GM21390 (cell line): ENCODE measurements around the gene LTO1.

ENCODE experiments used
- ATAC-seq: cut with Tn5 transposase; IDR thresholded peaks from one replicate; pipeline ENCODE4 v1.9.1; 2021; ENCODE audit not compliant: unreplicated experiment

The LTO1 gene

DNA sequence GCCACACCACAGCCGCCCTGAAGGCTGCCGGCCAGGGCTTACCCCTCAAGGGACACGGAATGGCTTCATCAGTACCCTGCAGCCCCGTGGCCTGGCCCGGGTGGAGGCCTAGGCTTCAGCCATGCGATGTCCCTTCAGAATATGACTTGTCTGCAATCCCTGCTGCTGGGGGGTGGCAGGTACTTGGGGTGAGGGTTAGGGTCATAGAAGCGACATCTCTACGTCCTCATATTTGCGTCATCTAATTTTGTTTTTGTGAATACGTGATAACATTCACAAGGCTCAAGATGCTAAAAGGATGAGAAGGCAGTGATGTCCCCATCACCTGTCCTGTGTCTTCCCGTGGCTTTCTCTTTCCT lies 27.8 kb downstream of the LTO1 start:
- ATAC-seq, result no peak

DNA sequence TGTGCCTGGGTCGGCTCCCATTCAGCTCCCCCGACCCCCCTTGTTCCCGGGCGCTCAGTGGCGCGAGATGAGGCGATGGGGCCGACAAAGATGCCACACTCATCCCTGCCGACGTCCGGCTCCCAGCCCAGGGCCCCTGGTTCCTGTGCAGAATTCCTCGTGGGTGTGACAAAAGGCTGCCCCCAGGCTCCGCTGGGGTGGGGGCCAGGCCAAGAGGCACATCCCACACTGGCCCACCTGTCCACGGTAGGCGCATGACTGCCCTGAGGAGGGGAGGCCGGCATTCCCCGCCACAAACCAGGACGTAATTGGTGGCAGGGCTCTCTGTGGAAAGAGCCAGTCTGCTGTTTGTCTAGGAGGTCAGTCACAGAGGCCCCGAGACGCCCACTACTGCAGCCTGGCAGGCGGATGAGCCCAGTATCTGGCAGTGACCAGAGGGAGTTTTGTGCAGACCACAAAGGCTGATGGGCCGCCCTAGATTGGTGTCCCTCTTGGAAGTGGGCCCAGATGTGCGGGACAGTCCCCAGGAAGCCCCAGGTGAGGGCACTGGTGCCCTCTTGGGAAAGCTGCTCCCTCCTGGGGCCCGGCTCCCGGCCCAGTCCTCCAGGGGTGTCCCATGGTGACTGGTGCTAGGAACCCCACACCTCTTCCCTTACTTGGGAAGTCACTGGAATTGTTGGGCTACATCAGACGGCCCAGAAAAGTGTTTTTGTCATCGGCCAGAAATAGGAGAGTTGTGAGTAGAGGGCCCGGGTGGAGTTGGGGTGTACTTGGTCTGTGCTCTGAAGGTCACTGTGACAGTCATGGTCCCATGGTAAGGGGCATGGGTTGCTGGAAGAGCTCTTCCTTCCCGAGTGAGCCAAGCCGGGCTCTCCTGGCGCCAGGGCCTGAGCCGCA lies 28.4 kb downstream of the LTO1 start:
- ATAC-seq, result no peak

DNA sequence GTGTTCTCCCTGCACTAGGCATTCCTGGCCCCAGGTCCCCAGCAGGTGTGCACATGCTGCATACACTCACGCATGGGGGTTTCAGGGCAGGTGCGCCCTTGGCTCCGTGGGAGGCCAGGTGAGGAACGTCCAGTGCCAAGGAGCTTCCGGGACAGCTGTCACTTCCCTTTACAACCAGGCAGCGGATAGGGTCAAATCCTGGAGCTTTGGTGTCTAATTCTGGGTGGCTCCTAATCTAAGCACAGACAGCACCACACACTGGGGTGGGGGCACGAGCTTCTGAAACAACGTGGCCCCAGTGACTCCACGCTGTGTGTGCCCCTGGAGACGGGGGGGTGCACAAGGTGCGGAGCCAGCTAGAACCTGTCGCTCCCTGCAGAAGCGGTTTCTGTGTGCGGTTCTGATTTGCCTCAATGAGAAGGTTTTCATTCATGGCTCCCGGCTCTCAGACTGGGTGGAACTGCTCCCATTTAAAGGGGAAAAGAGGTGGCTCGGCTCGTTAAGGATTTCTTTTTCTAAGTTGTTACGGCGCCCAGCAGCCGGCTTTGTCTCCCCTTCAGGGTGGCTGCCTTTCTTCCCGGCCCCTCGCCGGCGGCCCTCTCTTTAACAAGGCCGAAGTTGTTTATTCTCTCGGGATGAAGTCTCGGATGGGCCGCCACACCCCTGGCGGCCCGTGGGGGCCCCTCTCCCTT lies 29.2 kb downstream of the LTO1 start:
- ATAC-seq, result no peak

DNA sequence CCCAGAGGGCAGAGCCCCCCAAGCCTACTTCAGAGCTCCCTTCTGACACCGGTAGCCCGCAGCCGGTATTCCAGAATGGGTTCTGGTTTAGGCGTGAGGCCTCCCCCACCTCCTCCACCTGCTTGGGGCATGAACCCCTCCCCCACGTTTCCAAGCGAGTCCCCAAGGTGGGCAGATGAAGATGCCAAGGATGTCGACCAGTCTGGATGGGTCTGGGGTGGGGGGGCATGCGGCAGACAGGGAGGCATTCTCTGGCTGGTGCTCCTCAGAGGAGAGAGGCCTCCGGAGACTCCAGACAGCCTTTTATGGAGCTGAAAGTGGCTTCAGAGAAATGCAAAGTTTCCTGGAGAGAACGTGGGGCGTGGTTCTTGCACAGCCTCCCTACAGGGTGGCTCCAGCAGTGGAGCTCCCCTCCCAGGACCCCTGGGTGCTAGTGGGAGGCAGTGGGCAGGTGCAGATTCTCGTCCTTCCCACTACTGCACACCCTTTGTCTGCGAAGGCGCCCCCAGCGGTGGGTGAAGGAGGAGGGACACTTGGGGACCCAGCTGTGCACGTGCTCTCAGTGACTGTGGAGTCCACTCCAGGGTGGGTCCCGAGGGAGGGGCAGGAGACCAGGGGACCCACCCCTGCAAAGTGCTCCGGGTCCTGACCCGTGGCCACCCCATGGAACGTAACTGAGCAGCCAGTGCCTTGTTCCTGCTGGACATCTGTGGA lies 30.0 kb downstream of the LTO1 start:
- no peak for ATAC-seq

DNA sequence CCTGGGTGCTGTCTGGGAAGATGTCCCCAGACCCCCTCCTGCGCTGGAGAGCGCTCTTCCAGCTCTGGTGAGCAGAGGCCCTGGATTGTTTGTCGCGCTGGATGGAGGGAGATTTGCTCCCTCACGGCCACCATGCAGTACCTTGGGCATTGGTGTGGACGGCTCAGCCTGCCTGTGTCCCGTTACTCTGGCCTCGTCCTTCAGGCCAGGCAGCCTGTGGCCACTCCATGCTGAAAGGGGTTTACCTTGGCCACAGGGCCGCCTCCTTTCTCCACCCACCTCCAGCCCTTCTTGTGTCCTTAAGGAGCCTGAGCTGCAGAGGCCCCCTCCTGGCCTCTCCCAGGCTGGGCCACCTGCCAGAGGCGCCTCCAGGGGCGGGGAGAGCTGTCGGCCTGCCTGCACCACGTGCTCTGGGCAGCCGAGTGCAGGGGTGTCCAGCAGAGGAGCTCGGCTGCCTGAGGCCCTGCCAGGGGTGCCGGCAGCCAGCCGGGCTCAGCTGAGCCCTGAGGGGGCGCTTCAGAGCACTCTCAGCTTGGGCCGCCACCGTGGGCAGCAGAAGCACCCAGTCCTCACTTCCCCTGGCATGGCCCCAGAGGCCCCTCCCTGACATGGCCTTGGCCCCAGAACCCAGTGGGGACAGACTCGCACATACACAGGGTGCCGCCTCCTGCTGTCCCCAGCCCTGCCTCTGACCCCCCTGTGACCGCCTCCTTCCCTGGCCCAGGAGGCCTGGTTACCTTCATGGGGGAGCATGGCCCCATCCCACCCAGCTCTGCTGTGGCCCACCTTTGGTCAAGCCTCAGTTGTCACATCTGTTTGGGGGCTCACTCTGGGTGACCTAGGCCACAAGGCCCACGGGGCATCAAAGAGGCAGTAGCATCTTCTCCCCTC lies 30.8 kb downstream of the LTO1 start:
- ATAC-seq, result no peak

DNA sequence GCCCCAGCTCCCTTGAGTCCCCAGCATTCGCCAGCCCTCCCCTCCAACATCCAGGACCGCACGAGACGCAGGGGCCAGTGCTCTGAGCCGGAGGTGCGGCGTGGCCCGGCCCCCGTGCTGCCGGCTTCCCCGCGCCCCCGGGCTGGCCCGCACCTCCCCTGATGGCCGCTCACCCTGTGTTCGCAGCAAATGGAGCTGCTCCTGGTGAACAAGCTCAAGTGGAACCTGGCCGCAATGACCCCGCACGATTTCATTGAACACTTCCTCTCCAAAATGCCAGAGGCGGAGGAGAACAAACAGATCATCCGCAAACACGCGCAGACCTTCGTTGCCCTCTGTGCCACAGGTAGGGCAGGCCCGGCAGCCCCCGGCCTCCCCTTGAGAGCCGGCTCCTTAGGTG lies 31.5 kb downstream of the LTO1 start:
- no peak for ATAC-seq

DNA sequence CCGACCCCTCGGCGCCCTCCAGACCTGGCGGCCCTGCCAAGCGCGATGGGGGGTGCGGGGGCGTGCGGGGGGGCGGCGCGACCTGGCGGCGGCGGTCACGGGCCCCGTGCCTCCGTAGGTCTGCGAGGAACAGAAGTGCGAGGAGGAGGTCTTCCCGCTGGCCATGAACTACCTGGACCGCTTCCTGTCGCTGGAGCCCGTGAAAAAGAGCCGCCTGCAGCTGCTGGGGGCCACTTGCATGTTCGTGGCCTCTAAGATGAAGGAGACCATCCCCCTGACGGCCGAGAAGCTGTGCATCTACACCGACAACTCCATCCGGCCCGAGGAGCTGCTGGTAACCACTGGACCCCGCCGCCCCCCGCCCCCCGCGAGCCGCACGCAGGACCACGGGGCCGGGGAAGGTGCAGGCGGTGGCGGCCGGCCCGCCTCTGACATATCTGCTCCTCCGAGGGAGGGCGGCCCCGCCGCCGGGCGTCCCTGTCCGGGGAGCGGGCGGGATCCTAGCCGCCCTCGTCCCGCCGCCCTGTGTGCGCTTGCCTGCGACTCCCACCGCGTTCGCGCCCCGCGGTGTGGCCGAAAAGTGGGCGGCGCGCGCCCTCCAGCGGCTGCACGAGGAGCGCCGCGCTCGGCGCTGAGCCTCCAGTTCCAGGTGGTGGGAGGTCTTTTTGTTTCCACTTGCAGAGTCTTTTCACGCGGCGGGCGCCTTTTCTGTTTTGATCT lies 32.1 kb downstream of the LTO1 start:
- ATAC-seq, result no peak

DNA sequence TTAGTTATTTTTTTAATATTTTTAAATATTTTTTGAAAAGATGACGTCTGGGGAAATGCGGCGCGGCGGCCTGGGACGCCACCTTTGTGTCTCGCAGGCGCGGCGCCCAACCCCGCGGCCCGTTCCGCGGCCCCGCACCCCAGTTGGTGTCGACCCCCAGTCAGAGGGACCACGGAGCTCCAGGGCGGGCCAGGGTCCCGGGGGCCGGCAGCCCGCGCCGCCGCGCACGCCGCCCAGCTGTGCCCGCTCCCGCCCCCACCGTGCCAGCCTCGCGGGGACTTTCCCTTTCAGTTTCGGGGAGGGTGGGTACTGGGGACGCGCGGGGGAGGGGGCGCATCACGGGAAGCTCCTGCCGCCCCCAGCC lies 32.6 kb downstream of the LTO1 start:
- no peak for ATAC-seq

DNA sequence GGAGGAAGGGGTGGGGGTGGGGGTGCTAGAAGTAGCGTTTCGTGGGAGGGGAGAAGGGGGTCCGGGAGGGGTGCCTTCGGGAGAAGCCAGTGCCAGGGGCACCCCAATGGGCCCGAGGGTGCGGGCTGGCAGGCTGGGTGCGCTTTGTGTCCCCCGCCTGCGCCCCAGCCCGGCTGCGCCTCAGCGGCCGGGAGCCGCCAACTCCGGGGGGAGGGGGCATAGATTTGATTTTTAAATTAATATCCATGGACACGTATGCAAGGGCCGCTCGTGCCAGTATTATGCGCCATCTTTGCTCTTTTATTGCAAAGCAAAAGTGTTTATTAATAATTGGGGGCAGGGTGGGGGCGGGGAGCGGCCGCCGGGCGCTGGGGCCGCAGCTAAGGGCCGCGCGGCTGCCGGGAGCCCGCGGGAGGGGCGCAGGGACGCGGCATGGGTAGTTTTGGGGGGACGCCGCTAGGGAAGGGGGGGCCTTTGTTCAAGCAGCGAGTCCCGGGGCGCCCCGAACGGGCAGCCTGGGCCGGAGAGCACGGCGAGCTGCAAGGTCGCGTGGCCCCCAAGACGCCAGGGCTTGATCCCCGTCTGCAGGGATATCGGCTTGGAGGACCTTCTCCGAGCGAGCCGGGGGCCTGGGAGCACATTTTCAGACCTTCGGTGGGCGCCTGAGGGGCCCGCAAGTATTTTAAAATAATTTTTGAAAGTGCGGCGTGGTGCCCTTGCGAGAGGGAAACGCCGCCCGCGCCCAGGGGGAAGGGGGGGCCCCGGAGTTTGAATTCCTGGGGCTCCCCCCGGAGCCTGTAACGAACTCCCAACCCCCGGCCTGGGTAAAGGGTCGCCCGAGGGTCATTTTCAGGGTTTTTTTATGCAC lies 33.2 kb downstream of the LTO1 start:
- ATAC-seq, result no peak

DNA sequence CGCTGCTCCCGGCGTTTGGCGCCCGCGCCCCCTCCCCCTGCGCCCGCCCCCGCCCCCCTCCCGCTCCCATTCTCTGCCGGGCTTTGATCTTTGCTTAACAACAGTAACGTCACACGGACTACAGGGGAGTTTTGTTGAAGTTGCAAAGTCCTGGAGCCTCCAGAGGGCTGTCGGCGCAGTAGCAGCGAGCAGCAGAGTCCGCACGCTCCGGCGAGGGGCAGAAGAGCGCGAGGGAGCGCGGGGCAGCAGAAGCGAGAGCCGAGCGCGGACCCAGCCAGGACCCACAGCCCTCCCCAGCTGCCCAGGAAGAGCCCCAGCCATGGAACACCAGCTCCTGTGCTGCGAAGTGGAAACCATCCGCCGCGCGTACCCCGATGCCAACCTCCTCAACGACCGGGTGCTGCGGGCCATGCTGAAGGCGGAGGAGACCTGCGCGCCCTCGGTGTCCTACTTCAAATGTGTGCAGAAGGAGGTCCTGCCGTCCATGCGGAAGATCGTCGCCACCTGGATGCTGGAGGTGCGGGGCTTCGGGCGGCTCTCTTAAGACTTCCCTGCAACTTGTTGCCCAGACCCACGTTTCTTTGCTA lies 34.1 kb downstream of the LTO1 start, which contains the start of gene CCND1:
CCND1 (plus strand) TSS at position 162 of the 587 bp plus-strand sequence; CDS start at position 320, 158 bp downstream.
- ATAC-seq, result no peak

DNA sequence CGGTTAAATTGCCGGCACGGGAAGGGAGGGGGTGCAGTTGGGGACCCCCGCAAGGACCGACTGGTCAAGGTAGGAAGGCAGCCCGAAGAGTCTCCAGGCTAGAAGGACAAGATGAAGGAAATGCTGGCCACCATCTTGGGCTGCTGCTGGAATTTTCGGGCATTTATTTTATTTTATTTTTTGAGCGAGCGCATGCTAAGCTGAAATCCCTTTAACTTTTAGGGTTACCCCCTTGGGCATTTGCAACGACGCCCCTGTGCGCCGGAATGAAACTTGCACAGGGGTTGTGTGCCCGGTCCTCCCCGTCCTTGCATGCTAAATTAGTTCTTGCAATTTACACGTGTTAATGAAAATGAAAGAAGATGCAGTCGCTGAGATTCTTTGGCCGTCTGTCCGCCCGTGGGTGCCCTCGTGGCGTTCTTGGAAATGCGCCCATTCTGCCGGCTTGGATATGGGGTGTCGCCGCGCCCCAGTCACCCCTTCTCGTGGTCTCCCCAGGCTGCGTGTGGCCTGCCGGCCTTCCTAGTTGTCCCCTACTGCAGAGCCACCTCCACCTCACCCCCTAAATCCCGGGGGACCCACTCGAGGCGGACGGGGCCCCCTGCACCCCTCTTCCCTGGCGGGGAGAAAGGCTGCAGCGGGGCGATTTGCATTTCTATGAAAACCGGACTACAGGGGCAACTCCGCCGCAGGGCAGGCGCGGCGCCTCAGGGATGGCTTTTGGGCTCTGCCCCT lies 34.7 kb downstream of the LTO1 start:
- no peak for ATAC-seq

DNA sequence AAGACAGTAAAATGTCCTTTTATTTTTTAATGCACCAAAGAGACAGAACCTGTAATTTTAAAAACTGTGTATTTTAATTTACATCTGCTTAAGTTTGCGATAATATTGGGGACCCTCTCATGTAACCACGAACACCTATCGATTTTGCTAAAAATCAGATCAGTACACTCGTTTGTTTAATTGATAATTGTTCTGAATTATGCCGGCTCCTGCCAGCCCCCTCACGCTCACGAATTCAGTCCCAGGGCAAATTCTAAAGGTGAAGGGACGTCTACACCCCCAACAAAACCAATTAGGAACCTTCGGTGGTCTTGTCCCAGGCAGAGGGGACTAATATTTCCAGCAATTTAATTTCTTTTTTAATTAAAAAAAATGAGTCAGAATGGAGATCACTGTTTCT lies 35.3 kb downstream of the LTO1 start:
- ATAC-seq, result no peak

DNA sequence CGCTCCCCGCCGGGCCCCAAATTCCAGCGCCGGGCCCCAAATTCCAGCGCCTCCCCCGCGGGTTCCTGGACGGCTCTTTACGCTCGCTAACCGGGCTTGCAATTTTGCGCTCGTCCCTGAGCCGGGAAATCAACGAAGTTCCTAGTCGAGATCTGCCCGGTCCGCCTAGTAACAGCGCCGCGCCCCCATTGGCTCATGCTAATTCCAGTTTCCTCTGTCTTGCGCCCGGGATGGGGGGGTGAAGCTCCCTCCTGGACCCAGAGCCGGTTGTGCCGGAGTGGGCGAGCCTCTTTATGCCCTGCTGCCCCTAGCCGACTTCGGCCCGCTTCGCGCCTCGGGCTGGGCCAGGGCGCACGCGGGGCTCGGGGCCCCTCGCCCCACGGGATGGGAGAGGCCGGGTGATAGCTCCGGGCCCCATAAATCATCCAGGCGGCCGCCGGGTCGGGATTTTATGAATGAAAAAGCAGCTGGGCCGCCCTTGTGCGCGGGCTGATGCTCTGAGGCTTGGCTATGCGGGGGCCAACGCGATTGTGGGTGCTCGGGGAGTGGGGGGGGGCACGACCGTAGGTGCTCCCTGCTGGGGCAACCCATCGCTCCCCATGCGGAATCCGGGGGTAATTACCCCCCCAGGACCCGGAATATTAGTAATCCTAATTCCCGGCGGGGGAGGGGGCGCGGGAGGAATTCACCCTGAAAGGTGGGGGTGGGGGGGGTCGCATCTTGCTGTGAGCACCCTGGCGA lies 36.0 kb downstream of the LTO1 start:
- ATAC-seq, result no peak

DNA sequence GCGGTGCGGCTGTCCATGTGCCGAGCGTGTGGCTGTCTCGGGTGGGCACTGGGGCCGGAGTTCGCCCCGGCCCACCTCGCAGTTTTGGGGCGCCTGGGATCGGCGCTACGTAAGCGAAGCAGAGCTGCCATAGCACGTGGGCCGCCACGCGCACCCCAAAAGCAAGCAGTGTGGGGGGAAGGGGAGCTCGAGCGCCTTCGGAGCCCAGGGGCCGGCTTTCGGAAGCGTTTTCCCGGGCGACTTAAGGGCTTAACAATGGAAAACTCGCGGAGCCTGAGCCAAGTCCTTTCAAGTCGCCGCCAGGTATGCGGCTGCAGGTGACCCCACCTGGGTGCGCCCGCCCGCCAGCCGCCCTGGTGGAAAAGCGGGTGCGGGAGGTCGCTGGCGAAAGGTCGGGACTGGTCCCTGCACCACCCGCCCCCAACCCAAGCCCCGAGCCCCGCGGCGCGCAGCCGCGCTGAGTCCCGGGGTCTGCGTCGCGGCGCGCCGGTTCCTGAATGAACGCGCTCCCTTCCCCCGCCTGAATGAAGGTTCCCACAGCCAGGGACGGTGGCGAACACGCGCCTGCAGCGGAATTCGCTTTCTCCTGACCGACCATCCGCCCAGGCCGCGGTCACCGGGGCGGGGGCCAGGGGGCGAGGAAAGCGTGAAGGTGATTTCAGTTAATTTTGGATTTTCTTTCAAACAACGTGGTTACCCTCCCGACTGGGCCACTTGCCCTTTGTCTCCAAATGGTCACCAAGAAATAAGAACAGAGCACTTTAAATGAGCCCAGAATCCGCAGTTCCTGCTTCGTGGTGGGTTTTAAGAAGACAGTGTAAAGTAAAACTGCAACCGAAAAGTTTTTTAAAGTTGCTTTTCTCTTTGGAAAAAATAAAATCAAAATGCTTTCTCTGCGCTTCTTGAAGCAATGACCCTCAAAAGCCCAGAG lies 36.9 kb downstream of the LTO1 start:
- no peak for ATAC-seq

DNA sequence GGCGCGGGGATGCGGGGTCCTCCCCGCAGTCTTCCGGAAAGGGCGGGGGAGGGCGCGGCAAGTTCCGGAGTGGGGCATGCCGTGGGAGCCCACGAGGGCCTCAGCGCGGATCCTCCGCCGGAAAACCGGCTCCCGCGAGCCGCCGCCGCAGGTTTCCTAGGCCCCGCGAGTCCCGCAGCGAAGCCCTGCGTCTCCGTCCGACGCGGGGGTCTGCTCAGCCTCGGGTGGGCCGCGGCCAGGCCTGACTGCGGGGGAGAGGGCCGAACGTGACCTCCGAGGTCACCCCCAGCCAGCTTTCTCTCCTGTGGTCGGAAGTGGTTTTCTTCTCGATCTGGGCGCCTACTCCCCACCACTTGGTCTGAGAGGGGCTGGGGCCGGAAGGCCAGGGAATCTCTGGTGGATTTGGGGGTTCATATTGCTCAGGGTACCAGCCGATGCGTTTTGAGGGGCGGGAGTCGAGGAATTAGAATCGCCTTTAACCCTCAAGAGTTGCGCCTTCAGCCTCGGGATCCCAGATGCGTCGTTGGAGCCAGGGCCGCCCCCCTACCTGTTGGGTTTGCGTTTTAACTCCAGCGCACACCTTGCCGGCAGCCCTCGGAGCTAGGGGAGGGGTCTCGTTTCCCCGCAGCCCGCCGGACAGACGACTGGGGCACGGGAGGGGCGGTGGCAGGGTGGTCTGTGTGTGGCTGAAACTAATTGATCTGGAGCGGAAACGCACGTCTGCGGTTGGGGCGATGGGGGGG lies 37.8 kb downstream of the LTO1 start:
- no peak for ATAC-seq
